Stimulated activated CD4-positive, alpha-beta T cell treated with anti-CD3 and anti-CD28 coated beads, Interleukin-4, amount 100 ng/mL, for 48 hours (primary cell): Measurements from ENCODE around the gene TBC1D10B.
A peak's percentile ranks its signal among the peaks of the same experiment; 100 is the strongest.
"Not testable (repeated sequence)": the region's sequence is repeated elsewhere in the genome, so short reads cannot be mapped to it uniquely, and the experiment has no call there.

Experiments
- DNase-seq, 2 donors: peaks; one replicate each; pipeline ENCODE4 v3.0.0-alpha.2; 2020; ENCODE audit warnings: low read depth in 2 of 2

Gene TBC1D10B

GRCh38 chr16:30335028-30335597 is 35.2 kb downstream of the TBC1D10B start:
- DNase-seq: peak; percentile 72 to 80

- peak; percentile 75 to 81 for DNase-seq
These were observed 35.8 kb downstream of the TBC1D10B start for GRCh38 chr16:30334473-30334989.

- not testable (repeated sequence) for DNase-seq
These were observed 46.1 kb downstream of the TBC1D10B start for GRCh38 chr16:30324220-30324619.

- not testable (repeated sequence) for DNase-seq
These were observed 51.6 kb downstream of the TBC1D10B start for GRCh38 chr16:30318647-30319046.

- not testable (repeated sequence) for DNase-seq
These were observed 59.4 kb downstream of the TBC1D10B start for GRCh38 chr16:30310937-30311336.

- DNase-seq: not testable (repeated sequence)
These were observed 61.0 kb downstream of the TBC1D10B start for GRCh38 chr16:30309255-30309654.
